Stimulated activated CD8-positive, alpha-beta memory T cell treated with anti-CD3 and anti-CD28 coated beads, Interleukin-4, amount 100 ng/mL, for 4 hours (primary cell): ENCODE results near the gene RFPL3.
"Not testable (repeated sequence)": the region's sequence is repeated elsewhere in the genome, so short reads cannot be mapped to it uniquely, and the experiment has no call there.

Source experiments
- DNase-seq, 2 donors: peaks; one replicate each; pipeline ENCODE4 v3.0.0-alpha.2; 2020; ENCODE audit warnings: low read depth in 2 of 2, low spot score in 1 of 2

RFPL3 gene

GRCh38 chr22:32329202-32329645 is 28.4 kb upstream of the RFPL3 start:
- DNase-seq: no peak

DNA sequence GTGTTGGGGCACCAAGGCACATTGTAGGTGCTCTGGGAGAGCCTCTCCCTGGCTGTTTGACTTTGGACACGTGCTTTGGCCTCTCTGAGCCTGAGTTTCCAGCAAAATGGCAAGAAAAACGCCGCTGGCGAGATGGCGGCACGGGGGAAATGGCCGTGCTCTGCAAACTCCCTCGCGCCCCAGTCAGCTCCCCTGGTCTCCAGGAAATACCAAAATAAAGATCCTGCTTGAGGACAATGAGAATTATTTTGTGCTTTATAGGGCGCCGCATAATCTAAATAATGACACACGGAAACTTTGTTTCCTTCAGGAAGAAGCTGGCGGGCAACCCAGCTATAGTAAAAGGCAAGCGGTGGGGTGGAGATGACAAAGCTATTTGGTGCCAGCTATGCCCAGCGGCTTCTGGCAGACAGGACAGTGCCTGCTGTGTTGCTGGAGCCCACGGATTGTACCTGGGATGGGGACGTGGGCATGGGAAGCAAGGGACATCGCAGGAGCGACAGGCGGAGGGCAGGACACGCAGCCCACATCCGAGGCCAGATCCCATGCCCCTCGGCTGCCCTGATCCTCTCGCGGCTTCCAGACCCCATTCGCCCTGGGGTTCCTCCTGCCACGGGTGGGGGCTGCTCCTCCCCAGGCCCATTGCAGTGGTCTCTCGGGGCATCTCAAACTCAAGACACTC is 26.3 kb upstream of the RFPL3 start:
- DNase-seq: no peak

DNA sequence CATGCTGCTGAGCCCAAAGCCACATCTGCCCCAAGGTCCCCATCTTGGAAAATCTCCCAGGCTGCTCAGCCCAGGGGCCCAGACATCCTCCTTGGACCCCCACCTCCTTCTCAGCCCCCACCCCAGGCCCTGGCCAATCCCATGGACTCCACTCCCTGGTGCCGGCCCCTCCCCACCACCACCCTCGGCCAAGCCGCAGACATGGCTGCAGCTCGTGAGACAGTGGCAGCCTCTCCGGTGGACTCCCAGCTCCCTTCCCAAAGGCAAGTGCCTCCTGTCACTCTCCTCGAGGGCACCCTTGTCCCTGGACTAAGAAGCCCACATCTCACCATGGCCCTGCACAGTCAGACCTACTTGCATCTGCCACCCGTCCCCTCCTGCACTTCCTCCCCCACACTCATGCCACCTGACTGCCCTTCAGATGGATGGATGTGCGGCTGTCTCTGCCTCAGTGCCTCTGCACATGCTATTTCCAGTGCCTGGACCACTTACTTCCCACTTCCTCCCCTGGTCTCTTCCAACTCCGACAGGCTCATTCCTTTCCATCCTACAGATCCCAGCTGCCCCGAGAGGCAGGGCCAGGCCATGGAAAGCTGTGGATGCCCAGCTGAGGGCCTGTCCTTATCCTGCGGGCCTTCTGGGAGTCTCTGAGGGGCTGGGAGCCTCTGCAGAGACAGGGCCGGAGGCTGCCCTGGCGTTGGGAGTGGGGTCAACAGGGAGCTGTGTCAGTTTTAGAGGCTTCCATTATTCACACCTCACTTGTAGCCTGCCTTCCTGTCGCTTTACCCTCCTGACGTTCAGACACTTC is 25.5 kb upstream of the RFPL3 start:
- no peak for DNase-seq

DNA sequence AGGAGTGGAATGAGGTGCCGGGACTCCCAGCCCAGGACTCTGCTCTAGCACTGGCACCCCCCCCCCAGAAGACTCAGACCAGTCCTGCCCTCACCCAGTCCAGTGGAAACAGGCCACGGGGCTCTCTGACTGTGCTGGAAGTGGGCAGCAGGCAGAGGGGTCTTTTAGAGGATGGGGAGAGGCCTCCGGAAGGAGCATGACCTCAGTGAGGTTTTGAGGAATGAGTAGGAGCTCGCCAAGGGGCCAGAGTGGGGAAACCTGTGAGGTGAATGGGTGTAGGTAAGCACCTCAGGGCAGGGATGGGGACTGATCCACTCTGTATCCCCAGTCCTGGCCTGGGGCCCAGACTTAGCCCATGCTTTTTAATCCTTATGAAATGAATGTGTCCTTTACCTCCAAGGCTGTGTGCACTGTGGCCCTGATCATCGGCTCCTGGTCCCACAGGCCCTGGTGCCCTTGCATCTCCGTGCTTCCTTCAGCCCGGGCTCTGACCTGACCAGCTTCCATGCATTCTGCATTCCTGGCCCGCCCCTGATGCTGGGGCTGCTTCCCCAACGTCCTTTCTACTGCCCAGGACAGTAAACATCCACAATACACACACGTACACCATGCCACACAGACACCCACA is 24.4 kb upstream of the RFPL3 start:
- DNase-seq: no peak

- DNase-seq: no peak
Observed at GRCh38 chr22:32333769-32334659, 23.7 kb upstream of the RFPL3 start.

DNA sequence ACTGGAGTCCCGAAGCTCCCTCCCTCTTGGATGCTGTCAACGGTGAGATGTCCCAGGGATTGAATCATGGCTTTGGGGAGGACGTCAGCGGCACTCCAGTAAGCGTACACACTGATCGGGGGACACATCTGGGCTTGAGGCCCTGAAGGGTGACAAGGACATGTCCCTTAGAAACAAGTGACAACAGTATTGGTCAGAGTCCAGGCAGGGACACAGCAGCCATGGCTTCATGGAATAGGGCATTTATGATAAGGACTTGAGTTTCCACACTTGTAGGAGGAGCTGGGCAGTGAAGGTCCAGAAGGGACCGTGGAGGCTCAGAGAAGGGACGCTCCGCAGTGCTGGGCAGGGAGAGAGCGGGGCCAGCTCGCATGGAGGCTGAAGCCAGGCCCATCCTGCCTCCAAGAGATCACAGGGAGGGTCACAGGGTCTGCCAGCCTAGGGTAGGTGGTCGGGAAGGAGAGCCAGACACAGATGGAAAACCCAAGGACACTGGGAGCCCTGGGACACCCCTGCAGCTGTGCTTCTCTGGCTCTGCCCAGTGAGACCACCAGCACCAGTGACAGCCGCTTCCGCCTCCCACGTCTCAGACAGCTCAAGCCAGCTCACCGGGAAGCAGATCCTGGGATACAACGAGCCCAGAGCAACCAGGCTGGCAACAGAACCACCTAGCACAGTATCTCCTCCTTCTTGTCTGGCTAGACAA is 22.9 kb upstream of the RFPL3 start:
- no peak for DNase-seq

DNA sequence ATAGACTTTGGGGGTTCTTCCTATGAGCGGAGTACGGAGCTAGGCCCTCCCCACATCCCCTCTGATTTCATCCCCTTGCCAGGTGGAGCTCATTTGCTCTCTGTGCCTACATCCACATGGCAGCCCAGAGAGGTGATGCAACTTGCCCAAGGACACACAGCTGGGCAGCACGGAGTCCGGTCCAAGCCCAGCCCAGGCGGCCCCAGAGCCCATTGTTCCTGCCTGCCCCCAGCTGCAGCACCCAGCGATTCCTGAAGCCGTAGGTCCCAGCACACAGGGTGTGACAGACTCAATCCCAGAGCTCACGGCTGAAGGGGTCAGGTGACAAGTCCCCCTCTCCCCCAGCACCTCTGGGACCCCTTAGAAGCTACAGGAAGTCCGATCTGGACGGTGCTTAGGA is 22.2 kb upstream of the RFPL3 start:
- no peak for DNase-seq

- DNase-seq: no peak
Observed at GRCh38 chr22:32336121-32336603, 21.5 kb upstream of the RFPL3 start.

DNA sequence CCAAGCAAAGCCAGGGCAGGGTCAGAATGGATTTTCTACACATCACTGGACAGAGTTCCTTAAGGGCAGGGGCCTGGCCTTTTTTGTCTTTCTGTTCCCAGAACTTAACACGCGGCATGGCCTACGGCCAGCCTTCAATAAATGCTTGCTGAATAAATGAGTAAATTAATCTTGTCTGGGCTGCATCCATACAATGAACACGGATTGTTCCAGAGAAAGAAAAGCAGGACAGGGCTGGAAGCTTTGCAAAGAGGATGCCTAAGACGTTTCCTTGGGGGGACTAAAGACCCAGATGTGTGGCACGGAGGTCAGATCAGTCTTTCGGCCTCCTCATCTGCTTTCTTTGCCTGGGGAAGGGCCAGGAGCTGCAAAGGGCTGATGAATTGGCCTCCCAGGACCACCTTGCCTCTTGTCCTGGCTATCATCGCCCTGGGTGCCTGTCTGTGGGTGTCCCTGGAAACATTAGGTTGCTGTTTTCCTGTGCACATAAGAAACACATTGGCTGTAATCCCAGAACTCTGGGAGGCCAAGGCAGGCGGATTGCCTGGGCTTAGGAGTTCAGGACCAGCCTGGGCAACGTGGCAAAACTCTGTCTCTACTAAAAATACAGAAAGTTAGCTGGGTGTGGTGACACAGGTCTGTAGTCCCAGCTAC is 20.8 kb upstream of the RFPL3 start:
- DNase-seq: no peak

DNA sequence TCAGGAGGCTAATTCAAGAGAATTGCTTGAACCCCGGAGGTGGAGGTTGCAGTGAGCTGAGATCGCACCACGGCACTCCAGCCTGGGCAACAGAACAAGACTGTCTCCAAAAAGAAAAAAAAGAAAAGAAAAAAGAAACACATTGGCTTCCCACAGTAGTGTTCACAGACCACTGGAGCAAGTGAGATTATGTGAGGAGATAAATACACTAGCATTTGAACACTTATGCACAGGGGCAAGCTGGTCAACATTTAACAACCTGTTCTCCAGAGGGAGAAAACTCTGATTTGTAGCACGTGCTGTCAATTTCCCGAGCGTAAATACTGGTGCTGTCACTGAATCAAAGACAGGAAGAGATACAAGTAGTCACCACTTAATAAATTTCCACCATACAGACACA is 20.2 kb upstream of the RFPL3 start:
- DNase-seq: not testable (repeated sequence)

- DNase-seq: no peak
Observed at GRCh38 chr22:32338757-32339156, 18.9 kb upstream of the RFPL3 start.

GRCh38 chr22:32339190-32340012 is 18.3 kb upstream of the RFPL3 start:
- DNase-seq: no peak

- no peak for DNase-seq
Observed at GRCh38 chr22:32340411-32340810, 17.3 kb upstream of the RFPL3 start.

- no peak for DNase-seq
Observed at GRCh38 chr22:32341122-32341740, 16.4 kb upstream of the RFPL3 start.

GRCh38 chr22:32342977-32343376 is 14.7 kb upstream of the RFPL3 start:
- no peak for DNase-seq

GRCh38 chr22:32343941-32344340 is 13.7 kb upstream of the RFPL3 start:
- no peak for DNase-seq

DNA sequence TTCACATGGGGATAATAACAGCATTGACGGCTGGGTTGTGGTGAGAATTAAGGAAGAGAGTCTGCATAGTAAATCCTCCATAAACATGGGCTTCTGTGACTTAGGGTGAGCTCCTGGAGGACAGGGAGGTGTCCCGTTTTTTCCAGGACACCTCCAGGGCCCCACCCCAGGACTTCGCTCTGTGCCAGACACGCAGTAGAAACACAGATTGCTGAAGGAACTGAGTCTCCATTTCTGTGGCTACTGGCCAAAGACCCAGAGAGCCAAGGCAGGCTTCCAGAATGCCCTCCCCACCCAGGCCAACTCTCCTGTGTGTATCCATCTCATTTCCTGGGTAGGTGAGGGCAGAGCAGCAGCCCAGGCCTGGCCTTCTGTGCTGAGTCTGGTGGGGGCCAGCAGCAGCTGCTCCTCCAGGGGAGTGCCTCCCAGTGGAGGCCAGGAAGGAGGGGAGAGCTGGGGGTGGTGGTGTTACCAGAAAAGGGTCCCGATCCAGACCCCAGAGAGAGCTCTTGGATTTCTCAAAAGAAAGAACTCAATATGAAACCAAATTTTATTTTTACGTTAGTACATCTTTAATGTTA is 9.5 kb upstream of the RFPL3 start:
- no peak for DNase-seq

DNA sequence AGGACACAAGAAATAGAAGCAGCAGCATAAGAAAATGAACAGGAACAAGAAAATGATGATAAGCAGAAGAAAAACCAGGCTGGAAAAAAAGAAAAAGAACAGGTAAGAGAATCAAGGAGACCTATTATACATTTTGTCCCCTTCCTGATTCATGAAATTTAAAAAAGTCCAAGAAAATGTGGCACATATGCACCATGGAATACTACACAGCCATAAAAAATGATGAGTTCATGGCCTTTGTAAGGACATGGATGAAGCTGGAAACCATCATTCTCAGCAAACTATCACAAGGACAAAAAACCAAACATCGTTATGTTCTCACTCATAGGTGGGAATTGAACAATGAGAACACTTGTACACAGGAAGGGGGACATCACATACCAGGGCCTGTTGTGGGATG is 5.8 kb upstream of the RFPL3 start:
- DNase-seq: not testable (repeated sequence)
